Measurements from ENCODE around the gene PACS2. TPM values are rescaled to one million over a fixed set of nuclear protein-coding genes. Genes with fewer than 3 reads are reported as not detected.

The PACS2 gene
- total RNA-seq, 2 experiments from 2014 or later = 21.1 to 22.2 TPM

DNA sequence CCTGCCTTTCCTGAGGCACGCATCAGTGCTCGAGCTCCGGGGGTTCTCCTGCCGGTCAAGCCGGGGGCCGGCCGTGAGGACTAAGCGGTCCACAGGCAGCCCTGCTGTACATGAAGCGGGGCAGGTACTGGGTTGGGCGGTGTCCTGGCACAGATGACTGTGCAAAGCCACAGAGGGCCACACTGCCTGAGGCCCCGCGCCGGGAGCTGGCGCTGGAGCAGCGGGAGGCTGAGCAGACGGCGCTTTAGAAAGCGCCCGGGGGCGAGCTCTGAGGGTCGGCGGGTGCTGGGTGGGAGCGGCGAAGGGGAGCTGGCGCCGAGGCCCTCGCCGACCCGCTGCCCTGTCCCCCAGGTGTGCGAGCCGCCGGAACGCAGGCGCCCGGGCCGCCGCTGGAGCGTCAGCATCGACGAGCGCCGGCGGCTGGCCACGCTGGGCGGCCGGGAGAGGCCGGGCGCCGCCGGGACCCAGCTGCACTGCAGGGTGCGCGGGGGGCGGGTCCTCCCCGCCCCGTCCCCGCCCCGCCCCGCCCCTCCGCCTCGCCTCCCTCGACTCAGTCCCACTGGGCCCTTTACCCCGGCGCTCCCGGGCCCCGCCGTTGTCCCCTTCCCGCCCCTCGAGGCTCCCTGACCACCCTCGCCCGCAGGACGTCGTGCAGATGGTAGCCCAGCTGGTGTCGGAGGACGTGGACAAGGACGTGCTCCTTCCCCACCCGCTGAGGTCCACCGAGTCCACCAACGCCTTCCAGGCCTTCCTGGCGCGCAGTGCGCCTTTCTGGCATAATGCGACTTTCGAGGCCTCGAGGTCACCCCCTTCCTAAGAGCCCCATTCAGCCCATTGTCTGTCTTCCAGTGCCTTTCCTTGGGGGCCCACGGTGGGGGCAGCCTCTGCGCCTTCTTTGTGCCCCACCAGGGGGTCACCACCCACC, 96.7 kb downstream of the PACS2 start:
- no peak overlapping the region for H3K27ac Mint-ChIP-seq
- no peaks in the 10 kb centered on the region for H3K9me3 Mint-ChIP-seq
- H3K36me3 Mint-ChIP-seq = no peaks in the 10 kb centered on the region
- no peak overlapping the region for H3K4me3 Mint-ChIP-seq
- H3K27me3 Mint-ChIP-seq = peaks cover 27% of the 10 kb centered on the region
- H3K4me1 Mint-ChIP-seq = peaks cover 9% of the 10 kb centered on the region
- DNase-seq = peak; percentile 42

GRCh38 chr14:105411985-105412770, 97.6 kb downstream of the PACS2 start:
- peaks cover 9% of the 10 kb centered on the region for H3K4me1 Mint-ChIP-seq
- H3K27me3 Mint-ChIP-seq = peaks cover 27% of the 10 kb centered on the region
- no peak overlapping the region for H3K27ac Mint-ChIP-seq
- DNase-seq = no peak
- H3K4me3 Mint-ChIP-seq = no peak overlapping the region
- peaks cover 2% of the 10 kb centered on the region for H3K36me3 Mint-ChIP-seq
- H3K9me3 Mint-ChIP-seq = no peaks in the 10 kb centered on the region

DNA sequence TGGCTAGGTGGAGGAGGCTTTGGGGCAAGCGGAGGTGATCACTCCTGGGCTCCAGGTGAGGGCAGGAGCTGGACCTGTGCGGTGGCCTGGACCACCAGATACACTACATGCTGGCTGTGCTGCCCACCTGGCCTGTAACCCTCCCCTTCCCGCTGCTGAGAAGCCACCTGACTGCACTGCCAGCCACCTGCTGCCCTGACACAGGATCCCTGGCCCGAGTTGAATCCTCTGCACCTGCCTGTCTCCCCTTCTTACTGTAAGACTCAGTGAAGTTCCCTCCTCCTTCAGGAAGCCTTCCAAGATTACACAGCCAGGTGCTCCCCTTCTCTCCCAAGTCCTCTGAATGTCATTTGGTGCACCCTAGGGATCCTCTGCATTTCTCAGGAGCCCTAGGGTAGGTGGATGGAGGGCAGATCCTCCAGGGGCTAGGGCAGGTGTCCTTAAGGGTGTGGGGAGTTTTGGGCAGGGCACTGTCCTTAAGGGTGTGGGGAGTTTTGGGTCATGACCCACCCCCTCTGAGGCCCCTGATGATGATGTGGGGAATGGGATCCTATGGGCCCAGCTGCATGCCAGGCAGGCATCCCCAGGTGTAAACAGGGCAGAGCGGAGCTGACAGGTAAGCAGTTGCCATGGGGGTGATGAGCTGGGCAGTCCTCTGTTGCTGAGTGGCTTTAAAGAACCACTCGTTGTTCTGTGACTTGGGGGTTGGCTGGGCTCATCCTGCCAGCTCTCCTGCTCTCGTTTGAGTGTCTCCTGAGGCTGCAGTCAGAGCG, 98.4 kb downstream of the PACS2 start:
- peaks cover 9% of the 10 kb centered on the region for H3K4me1 Mint-ChIP-seq
- H3K36me3 Mint-ChIP-seq = peaks cover 2% of the 10 kb centered on the region
- no peak overlapping the region for H3K4me3 Mint-ChIP-seq
- H3K27ac Mint-ChIP-seq = no peak overlapping the region
- no peaks in the 10 kb centered on the region for H3K9me3 Mint-ChIP-seq
- no peak for DNase-seq
- H3K27me3 Mint-ChIP-seq = peaks cover 27% of the 10 kb centered on the region

- H3K27me3 Mint-ChIP-seq = peaks cover 27% of the 10 kb centered on the region
- peaks cover 2% of the 10 kb centered on the region for H3K36me3 Mint-ChIP-seq
- no peak overlapping the region for H3K4me3 Mint-ChIP-seq
- H3K9me3 Mint-ChIP-seq = no peaks in the 10 kb centered on the region
- DNase-seq = no peak
- peaks cover 10% of the 10 kb centered on the region for H3K4me1 Mint-ChIP-seq
- no peak overlapping the region for H3K27ac Mint-ChIP-seq
Measured at GRCh38 chr14:105413544-105413886, 99.0 kb downstream of the PACS2 start.

DNA sequence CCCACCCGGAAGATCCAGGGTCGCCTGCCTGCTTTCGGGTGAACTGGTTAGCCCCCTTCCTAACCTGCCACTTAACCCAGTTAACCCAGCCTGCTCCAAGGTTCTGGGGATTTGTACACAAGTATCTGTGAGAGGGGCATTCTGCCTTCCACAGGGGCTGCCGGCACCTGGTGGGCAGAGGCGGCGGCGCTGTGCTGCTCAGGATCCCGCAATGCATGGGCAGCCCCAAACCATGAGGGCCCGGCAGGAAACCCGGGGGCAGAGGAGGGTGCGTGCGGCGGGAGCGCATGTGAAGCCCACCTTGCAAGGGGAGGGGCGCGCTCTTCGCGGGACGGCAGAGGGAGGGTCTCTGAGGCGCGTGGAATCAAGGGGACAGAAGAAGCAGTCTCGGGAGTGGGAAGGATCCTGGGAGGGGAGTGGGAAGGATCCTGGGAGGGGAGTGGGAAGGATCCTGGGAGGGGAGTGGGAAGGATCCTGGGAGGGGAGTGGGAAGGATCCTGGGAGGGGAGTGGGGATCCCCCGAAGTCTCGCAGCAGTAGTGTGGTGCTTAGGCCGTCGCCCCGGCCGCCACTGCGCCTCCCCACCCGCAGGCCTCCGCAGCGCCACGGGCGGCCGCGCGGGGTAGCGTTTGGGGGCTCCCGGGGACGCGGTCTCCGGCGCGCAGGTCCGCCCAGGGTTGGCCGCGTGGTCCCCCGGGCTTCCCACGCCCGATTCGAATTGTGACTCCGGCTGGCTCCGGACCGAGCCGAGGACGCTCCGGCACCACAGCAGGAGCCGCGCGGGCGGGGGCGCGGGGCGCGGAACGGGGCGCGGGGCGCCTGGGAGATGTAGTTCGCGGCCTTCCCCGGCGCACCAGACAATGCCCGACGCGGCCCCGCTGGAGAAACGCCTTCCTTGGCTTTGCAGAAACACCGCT, 100.2 kb downstream of the PACS2 start:
- H3K27ac Mint-ChIP-seq = peak overlapping the region; percentile 62

DNA sequence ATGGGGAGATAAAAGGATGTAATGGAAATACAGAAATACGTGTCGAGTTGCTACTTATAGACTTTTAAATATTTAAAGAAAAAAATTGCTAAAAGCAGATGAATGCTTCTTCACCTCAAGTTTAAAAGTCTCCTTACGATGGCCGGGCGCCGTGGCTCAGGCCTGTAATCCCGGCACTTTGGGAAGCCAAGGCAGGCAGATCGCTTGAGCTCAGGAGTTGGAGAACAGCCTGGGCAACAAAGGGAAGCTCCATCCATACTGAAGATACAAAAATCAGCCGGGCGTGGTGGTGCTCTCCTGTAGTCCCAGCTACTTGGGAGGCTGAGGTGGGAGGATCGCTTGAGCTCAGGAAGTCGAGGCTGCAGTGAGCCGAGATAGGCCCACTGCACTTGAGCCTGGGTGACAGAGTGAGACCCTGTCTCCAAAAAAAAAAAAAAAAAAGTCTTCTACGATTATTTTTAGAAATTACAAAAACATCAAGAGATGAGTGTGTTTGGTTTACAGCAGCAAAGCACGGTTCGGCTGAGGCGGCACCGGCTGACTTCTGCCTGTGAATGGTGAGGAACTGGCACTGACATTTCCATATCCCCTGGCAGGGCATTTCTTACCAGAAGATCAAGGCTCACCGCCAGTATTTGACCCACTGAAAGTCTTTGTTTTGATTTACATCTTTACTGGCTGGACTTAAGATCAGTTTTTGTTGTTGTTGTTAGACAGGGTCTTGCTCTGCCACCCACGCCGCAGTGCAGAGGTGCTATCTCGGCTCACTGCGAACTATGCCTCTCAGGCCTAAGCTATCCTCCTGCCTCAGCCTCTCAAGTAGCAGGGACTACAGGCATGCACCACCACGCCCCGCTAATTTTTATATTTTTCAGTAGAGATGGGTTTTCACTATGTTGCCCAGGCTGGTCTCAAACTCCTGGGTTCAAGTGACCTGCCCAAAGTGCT, 101.2 kb downstream of the PACS2 start:
- peaks cover 17% of the 10 kb centered on the region for H3K4me1 Mint-ChIP-seq
- DNase-seq = no peak
- peaks cover 4% of the 10 kb centered on the region for H3K36me3 Mint-ChIP-seq
- H3K27me3 Mint-ChIP-seq = peaks cover 16% of the 10 kb centered on the region
- H3K9me3 Mint-ChIP-seq = no peaks in the 10 kb centered on the region
- H3K4me3 Mint-ChIP-seq = peak overlapping the region; percentile 73
- no peak overlapping the region for H3K27ac Mint-ChIP-seq

More for the DNA sequence above, 100.2 kb downstream of the PACS2 start:
- peaks cover 24% of the 10 kb centered on the region for H3K27me3 Mint-ChIP-seq
- H3K4me3 Mint-ChIP-seq = peak overlapping the region; percentile 73
- H3K9me3 Mint-ChIP-seq = no peaks in the 10 kb centered on the region
- H3K4me1 Mint-ChIP-seq = peaks cover 16% of the 10 kb centered on the region
- H3K36me3 Mint-ChIP-seq = peaks cover 2% of the 10 kb centered on the region
- DNase-seq = peak; percentile 87

- Mint-ChIP-seq H3K9me3 (no peaks in the 10 kb centered on the region), H3K27me3 (peaks cover 13% of the 10 kb centered on the region), H3K4me3 (no peak overlapping the region), H3K36me3 (peaks cover 12% of the 10 kb centered on the region), H3K4me1 (peaks cover 19% of the 10 kb centered on the region), H3K27ac (no peak overlapping the region)
- DNase-seq = no peak
Measured at GRCh38 chr14:105416671-105417070, 102.1 kb downstream of the PACS2 start.

DNA sequence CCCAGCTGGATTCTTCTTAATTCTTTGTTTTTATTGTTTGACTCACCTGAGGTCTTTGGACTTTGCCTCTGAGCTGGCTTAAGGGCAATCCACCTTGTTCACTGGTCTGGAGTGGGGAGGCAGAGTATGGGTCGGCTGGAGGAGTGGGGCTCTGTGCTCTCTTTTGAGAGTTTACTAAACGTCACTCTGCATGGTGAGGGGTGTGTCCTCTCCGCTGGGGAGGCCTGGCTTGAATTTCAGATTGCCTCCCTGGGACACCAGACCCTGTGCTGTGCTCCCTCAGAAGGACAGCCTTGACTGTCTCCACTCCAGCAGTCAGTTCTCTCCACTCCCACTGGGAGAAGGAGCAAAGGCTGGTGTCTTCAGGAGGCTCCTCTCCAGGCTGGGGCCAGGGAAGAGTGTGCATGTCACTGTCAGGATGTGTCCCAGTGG, 103.2 kb downstream of the PACS2 start:
- H3K4me1 Mint-ChIP-seq = peaks cover 28% of the 10 kb centered on the region
- peaks cover 12% of the 10 kb centered on the region for H3K27me3 Mint-ChIP-seq
- H3K9me3 Mint-ChIP-seq = no peaks in the 10 kb centered on the region
- no peak for DNase-seq
- peaks cover 21% of the 10 kb centered on the region for H3K36me3 Mint-ChIP-seq
- H3K27ac Mint-ChIP-seq = no peak overlapping the region
- no peak overlapping the region for H3K4me3 Mint-ChIP-seq

DNA sequence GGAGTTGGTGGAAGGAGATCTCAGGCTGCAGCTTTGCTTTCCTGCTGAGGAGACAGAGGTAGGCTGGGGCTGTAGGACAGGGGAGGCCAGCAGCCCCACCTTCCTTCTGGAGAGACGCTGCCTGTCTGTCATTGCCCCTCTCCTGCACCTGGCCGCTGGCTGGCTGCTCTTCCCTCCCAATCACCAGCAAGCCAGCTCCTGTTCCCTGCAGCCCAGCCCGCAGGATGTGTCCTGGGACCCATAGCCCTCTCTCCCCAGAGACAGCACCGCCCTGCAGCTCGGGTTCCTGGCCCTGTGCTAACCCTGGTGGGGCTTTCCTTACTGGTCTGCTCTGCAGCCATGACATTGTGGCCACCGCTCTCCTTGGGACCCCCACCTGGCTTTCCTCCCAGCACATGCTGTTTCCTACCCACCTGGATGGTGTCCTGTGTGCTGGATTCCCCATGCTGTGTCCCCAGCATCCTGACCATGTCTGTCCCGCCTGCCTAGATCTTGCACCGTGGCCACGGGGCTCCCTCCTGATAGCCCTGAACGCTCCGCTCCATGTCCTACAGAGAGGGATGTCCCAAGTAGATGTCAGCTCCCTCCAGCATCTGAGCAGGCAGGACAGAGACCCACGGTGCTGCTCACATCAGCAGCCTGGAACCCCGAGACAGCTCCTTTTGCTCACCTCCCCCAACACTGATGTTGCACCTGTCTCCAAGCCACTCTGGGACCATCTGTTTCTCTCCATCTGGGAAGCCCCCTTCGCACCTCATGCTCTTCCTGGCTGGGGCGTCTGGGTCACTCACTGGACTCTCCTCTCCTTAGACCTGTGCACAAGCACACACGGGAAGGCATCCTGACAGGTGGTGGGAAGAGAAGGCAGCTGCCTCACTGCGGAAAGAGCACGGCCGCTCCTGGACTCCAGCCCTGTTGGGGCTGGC, 104.0 kb downstream of the PACS2 start:
- Mint-ChIP-seq H3K9me3 (no peaks in the 10 kb centered on the region), H3K36me3 (peaks cover 23% of the 10 kb centered on the region), H3K27ac (peak overlapping the region; percentile 14), H3K4me3 (peak overlapping the region; percentile 73), H3K4me1 (peaks cover 28% of the 10 kb centered on the region), H3K27me3 (peaks cover 5% of the 10 kb centered on the region)
- no peak for DNase-seq

GRCh38 chr14:105419195-105420091, 104.9 kb downstream of the PACS2 start, which contains the start of gene MTA1:
TSS of gene MTA1 (plus strand) at chr14:105419827. CDS start at chr14:105420036, 209 bp downstream.
- H3K9me3 Mint-ChIP-seq = no peaks in the 10 kb centered on the region
- no peaks in the 10 kb centered on the region for H3K27me3 Mint-ChIP-seq
- H3K4me1 Mint-ChIP-seq = peaks cover 25% of the 10 kb centered on the region
- peaks cover 26% of the 10 kb centered on the region for H3K36me3 Mint-ChIP-seq
- DNase-seq = peak; percentile 70
- H3K4me3 Mint-ChIP-seq = peak within 1 kb of the TSS; percentile 94
- H3K27ac Mint-ChIP-seq = peak within 1 kb of the TSS; percentile 92

DNA sequence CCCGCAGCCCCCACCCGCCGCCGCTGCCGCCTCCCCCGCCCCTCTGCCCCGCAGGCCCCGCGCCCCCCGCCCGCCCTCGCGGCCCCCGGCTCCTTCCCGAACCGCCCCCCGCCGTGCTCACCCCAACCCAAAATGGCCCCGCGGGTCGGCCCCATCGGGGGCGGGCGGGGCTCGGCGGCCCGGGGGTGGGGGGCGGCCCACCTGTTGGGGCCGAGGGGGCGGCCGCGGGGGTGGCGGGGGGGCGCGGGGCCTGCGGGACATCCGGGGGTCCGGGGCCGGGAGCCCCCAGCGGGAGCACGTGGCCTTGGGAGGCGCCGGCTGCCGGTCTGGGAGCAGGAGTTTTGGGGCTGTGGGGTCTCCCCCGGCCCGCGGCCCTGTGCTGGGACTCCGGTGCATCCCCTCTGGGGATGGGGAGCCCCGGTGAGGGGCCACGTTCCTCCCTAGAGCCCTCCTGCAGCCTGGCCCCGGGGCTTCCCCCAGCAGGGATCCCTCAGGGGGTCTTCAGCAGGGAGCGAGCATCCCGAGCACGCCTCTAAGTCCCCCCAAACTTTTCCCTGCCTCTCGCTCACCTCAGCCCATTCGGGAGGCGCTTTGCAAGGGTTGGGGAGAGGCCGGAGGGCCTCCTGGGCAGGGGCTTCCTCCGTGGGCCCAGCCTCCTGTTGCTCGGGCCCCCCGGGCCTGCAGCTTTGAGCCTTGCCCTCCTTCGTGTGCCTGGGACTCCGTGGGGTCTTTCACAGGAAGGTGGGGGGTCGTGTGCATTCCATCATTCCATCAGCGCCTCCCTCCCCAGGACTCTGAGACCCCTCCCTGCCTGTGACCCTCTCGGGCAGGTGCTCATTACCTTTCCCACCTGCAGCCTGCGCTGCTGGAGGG, 105.8 kb downstream of the PACS2 start:
- peak overlapping the region; percentile 94 for H3K4me3 Mint-ChIP-seq
- DNase-seq = peak; percentile 15
- peaks cover 30% of the 10 kb centered on the region for H3K36me3 Mint-ChIP-seq
- peaks cover 20% of the 10 kb centered on the region for H3K4me1 Mint-ChIP-seq
- H3K9me3 Mint-ChIP-seq = no peaks in the 10 kb centered on the region
- H3K27ac Mint-ChIP-seq = peak overlapping the region; percentile 92
- no peaks in the 10 kb centered on the region for H3K27me3 Mint-ChIP-seq

Data from activated naive CD8-positive, alpha-beta T cell treated with anti-CD3 and anti-CD28 coated beads for 36 hours (primary cell).